ENCODE measurements around the gene CTR9. TPM values are rescaled to one million over a fixed set of nuclear protein-coding genes. Genes with fewer than 3 reads are reported as not detected.

CTR9 gene
- total RNA-seq, 1 experiment from 2014 or later = 20.0 TPM

- no peak overlapping the region for H3K4me3 ChIP-seq (ENCODE audit: low read length)
- H4K20me1 ChIP-seq (ENCODE audit: low read length) = no peaks in the 10 kb centered on the region
- no peak for ATAC-seq
- H3F3A ChIP-seq (ENCODE audit: low read length, unreplicated experiment) = no peaks in the 10 kb centered on the region
- no TSS peak for BruUV-seq (replicated peaks)
- H3K4me2 ChIP-seq (ENCODE audit: low read length) = no peak overlapping the region
- no peaks in the 10 kb centered on the region for H3K79me2 ChIP-seq (ENCODE audit: low read length)
- no peak overlapping the region for H3K27ac ChIP-seq (ENCODE audit: low read length)
- H3K9ac ChIP-seq (ENCODE audit: low read length) = no peak overlapping the region
- no peak overlapping the region for H2AFZ ChIP-seq (ENCODE audit: low read length)
- no peaks in the 10 kb centered on the region for H3K4me1 ChIP-seq (ENCODE audit: insufficient read depth, low read length)
- ChIA-PET POLR2A (ENCODE audit: unreplicated experiment) (no interaction called here), CTCF (no interaction called here)
- no peaks in the 10 kb centered on the region for H3K9me2 ChIP-seq (replicated peaks; ENCODE audit: low read length)
- peaks cover 39% of the 10 kb centered on the region for H3K36me3 ChIP-seq (ENCODE audit: low read depth, low read length)
- TF ChIP-seq CTCF (conservative IDR thresholded peaks at IDR 0.05; ENCODE audit: low read depth, low read length) (no peak), EZH2phosphoT487 (IDR thresholded peaks at IDR 0.05; ENCODE audit: borderline replicate concordance, low read length) (no peak), EZH2 (IDR thresholded peaks at IDR 0.05; ENCODE audit: low read length, unreplicated experiment) (no peak)
- H3K27me3 ChIP-seq (ENCODE audit: low read length) = no peaks in the 10 kb centered on the region
- DNase-seq = no peak
- intact Hi-C loops (cut with micrococcal nuclease) = no loop called here
- no peaks in the 10 kb centered on the region for H3K9me3 ChIP-seq (ENCODE audit: low read length)
Observed at GRCh38 chr11:10777806-10778205, 26.8 kb downstream of the CTR9 start.

- intact Hi-C loops (cut with micrococcal nuclease) = no loop called here
- Histone ChIP-seq H3K9ac (ENCODE audit: low read length) (no peak overlapping the region), H3K79me2 (ENCODE audit: low read length) (no peaks in the 10 kb centered on the region), H3K27me3 (ENCODE audit: low read length) (no peaks in the 10 kb centered on the region), H3K9me2 (replicated peaks; ENCODE audit: low read length) (no peaks in the 10 kb centered on the region), H3K4me1 (ENCODE audit: insufficient read depth, low read length) (no peaks in the 10 kb centered on the region), H3K36me3 (ENCODE audit: low read depth, low read length) (peaks cover 34% of the 10 kb centered on the region), H3K9me3 (ENCODE audit: low read length) (no peaks in the 10 kb centered on the region), H3K4me3 (ENCODE audit: low read length) (no peak overlapping the region), H3K27ac (ENCODE audit: low read length) (no peak overlapping the region), H3K4me2 (ENCODE audit: low read length) (no peak overlapping the region), H2AFZ (ENCODE audit: low read length) (no peak overlapping the region), H4K20me1 (ENCODE audit: low read length) (no peaks in the 10 kb centered on the region), H3F3A (ENCODE audit: low read length, unreplicated experiment) (no peaks in the 10 kb centered on the region)
- ChIA-PET POLR2A (ENCODE audit: unreplicated experiment) (interaction anchor here (0.6 kb wide), 1 partner anchor 267 kb away, joined by 4 read pairs; no protein-coding TSS in a partner anchor), CTCF (no interaction called here)
- no peak for DNase-seq
- ATAC-seq = no peak
- TF ChIP-seq CTCF (conservative IDR thresholded peaks at IDR 0.05; ENCODE audit: low read depth, low read length) = no peak
- TF ChIP-seq EZH2phosphoT487 (IDR thresholded peaks at IDR 0.05; ENCODE audit: borderline replicate concordance, low read length) = no peak
- no peak for TF ChIP-seq EZH2 (IDR thresholded peaks at IDR 0.05; ENCODE audit: low read length, unreplicated experiment)
- no TSS peak for BruUV-seq (replicated peaks)
Observed at GRCh38 chr11:10778217-10778970, 27.3 kb downstream of the CTR9 start.

- Histone ChIP-seq H2AFZ (ENCODE audit: low read length) (no peak overlapping the region), H3K4me1 (ENCODE audit: insufficient read depth, low read length) (no peaks in the 10 kb centered on the region), H3K36me3 (ENCODE audit: low read depth, low read length) (peaks cover 29% of the 10 kb centered on the region), H3K9me2 (replicated peaks; ENCODE audit: low read length) (no peaks in the 10 kb centered on the region), H3K27me3 (ENCODE audit: low read length) (no peaks in the 10 kb centered on the region), H3F3A (ENCODE audit: low read length, unreplicated experiment) (no peaks in the 10 kb centered on the region), H3K79me2 (ENCODE audit: low read length) (no peaks in the 10 kb centered on the region), H4K20me1 (ENCODE audit: low read length) (no peaks in the 10 kb centered on the region), H3K4me3 (ENCODE audit: low read length) (no peak overlapping the region), H3K4me2 (ENCODE audit: low read length) (no peak overlapping the region), H3K27ac (ENCODE audit: low read length) (no peak overlapping the region), H3K9ac (ENCODE audit: low read length) (no peak overlapping the region), H3K9me3 (ENCODE audit: low read length) (no peaks in the 10 kb centered on the region)
- ChIA-PET POLR2A (ENCODE audit: unreplicated experiment) (no interaction called here), CTCF (no interaction called here)
- no peak for TF ChIP-seq EZH2 (IDR thresholded peaks at IDR 0.05; ENCODE audit: low read length, unreplicated experiment)
- BruUV-seq (replicated peaks) = TSS peak; percentile 70
- no peak for ATAC-seq
- intact Hi-C loops (cut with micrococcal nuclease) = no loop called here
- no peak for DNase-seq
Observed at GRCh38 chr11:10779086-10779485, 28.0 kb downstream of the CTR9 start.

All from PC-3 (cell line).